ENCODE measurements around the gene TMEM109. TPM values are rescaled to one million over a fixed set of nuclear protein-coding genes. Genes with fewer than 3 reads are reported as not detected.

The TMEM109 gene
- total and polyA plus RNA-seq, 2 of the 13 experiments (the other 11 are each of a cell fraction or from before 2014, with no cell fraction given) = 7.7 to 18.0 TPM

DNA sequence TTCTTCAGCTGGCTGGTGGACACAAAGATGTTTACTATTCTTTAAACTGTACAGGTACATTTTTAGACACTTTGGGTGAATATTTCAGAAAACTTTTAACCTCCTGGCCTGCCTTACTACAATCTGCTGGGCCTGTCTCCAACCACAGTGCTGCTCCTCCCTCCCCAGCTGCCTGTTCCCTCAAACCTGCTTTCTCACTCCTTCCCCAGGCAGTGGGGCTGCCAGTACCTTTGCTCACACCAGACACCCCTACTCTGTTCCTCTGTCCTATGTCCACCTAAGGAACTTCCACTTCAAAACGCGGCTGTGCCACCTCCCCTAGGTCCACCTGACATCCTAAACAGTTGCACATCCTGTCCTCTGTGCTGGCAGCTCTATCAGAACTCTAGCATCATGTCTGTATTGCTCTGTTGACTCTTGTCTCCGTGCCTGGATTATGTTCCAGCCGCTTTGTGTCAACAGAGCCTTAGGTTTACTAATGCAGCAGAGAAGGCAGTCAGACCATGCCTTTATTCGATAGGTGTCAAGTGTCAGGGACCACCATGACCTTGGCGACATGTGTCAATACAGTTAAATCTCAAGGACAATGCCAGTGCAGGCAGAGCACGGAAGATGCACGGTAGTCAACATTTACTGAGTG, 33.2 kb upstream of the TMEM109 start (continued):
- TF ChIP-seq MYC (CRISPR knock-in tag; IDR thresholded peaks at IDR 0.05; ENCODE audit: borderline replicate concordance) (peak; percentile 85; the same call in 1 of the 2 replicates), ZNF570 (CRISPR knock-in tag; IDR thresholded peaks at IDR 0.05; ENCODE audit: borderline replicate concordance) (no peak), TCF7 (IDR thresholded peaks at IDR 0.05; ENCODE audit: low read depth) (peak; percentile 88), PCBP2 (optimal IDR thresholded peaks at IDR 0.05; ENCODE audit: low read depth, low read length, poor library complexity, severe bottlenecking) (no peak), ISX (CRISPR knock-in tag; conservative IDR thresholded peaks at IDR 0.05) (no peak), ZNF674 (CRISPR knock-in tag; IDR thresholded peaks at IDR 0.05; ENCODE audit: low read depth) (no peak), ZNF121 (CRISPR knock-in tag; IDR thresholded peaks at IDR 0.05) (peak; percentile 70), HDAC2 (CRISPR knock-in tag; IDR thresholded peaks at IDR 0.05) (peak; percentile 99)
- TF ChIP-seq, protein P1, sequence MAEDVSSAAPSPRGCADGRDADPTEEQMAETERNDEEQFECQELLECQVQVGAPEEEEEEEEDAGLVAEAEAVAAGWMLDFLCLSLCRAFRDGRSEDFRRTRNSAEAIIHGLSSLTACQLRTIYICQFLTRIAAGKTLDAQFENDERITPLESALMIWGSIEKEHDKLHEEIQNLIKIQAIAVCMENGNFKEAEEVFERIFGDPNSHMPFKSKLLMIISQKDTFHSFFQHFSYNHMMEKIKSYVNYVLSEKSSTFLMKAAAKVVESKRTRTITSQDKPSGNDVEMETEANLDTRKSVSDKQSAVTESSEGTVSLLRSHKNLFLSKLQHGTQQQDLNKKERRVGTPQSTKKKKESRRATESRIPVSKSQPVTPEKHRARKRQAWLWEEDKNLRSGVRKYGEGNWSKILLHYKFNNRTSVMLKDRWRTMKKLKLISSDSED (CRISPR knock-in tag; IDR thresholded peaks at IDR 0.05) = no peak
- TF ChIP-seq, protein P2, sequence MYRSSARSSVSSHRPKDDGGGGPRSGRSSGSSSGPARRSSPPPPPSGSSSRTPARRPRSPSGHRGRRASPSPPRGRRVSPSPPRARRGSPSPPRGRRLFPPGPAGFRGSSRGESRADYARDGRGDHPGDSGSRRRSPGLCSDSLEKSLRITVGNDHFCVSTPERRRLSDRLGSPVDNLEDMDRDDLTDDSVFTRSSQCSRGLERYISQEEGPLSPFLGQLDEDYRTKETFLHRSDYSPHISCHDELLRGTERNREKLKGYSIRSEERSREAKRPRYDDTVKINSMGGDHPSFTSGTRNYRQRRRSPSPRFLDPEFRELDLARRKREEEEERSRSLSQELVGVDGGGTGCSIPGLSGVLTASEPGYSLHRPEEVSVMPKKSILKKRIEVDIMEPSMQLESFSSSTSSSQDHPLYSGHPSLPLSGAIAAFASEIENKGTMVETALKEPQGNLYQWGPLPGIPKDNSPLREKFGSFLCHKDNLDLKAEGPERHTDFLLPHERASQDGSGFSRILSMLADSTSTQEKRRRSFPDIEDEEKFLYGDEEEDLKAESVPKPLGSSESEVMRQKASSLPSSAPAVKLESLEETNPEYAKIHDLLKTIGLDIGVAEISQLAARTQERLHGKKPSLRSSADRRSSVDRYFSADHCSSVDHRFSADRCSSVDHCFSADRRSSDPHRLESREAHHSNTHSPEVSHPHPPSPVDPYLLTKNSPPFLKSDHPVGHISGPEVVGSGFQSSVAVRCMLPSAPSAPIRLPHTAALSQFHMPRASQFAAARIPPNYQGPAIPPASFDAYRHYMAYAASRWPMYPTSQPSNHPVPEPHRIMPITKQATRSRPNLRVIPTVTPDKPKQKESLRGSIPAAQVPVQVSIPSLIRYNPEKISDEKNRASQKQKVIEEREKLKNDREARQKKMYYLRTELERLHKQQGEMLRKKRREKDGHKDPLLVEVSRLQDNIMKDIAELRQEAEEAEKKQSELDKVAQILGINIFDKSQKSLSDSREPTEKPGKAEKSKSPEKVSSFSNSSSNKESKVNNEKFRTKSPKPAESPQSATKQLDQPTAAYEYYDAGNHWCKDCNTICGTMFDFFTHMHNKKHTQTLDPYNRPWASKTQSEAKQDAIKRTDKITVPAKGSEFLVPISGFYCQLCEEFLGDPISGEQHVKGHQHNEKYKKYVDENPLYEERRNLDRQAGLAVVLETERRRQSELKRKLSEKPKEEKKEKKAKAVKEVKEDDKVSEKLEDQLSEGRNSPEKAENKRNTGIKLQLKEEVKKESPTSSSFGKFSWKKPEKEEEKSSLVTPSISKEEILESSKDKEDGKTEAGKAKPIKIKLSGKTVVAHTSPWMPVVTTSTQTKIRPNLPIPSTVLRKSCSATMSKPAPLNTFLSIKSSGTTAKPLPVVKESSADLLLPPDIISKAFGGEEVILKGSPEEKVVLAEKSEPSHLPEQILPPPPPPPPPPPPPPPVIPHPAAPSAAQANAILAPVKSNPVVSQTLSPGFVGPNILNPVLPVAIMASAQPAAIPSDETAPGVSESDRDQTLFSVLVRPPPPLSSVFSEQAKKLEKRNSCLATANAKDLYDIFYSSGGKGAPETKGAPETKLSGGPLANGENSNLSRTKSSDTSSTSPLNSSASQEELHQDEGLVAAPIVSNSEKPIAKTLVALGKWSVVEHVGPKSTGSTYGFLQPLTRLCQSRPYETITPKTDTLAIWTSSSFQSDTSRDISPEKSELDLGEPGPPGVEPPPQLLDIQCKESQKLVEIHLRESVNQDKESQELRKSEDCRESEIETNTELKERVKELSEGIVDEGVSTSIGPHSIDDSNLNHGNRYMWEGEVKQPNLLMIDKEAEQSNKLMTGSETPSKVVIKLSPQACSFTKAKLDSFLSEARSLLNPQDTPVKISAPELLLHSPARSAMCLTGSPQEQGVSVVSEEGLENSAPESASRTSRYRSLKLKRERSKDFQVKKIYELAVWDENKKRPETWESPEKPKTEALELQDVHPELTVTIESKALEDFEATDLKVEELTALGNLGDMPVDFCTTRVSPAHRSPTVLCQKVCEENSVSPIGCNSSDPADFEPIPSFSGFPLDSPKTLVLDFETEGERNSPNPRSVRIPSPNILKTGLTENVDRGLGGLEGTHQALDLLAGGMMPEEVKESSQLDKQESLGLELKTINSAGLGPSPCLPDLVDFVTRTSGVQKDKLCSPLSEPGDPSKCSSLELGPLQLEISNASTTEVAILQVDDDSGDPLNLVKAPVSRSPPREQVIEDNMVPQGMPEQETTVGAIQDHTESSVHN (CRISPR knock-in tag; IDR thresholded peaks at IDR 0.05) = peak; percentile 87
